Muscle of leg (tissue), 11 donors: ENCODE measurements around the gene TNFRSF9. TPM values are rescaled to one million over a fixed set of nuclear protein-coding genes. Genes with fewer than 3 reads are reported as not detected.
A peak's percentile ranks its signal among the peaks of the same experiment; 100 is the strongest.
"Not testable (repeated sequence)": the region's sequence is repeated elsewhere in the genome, so short reads cannot be mapped to it uniquely, and the experiment has no call there.

ENCODE experiments used
- DNase-seq: peaks from one replicate; pipeline ENCODE4 v3.0.0; 2013
- H3K27ac ChIP-seq: one replicate; pipeline ENCODE4 v1.5.1; 2013; ENCODE audit warnings: mild to moderate bottlenecking, low read length, control low read depth
- H3K27me3 ChIP-seq: one replicate; pipeline ENCODE4 v1.6.1; 2013; ENCODE audit warnings: low read length; ENCODE audit not compliant: control insufficient read depth, insufficient read depth
- H3K36me3 ChIP-seq: one replicate; pipeline ENCODE4 v1.6.1; 2013; ENCODE audit warnings: low read length; ENCODE audit not compliant: control insufficient read depth, insufficient read depth
- H3K4me1 ChIP-seq: one replicate; pipeline ENCODE4 v1.6.1; 2013; ENCODE audit warnings: low read length; ENCODE audit not compliant: control insufficient read depth, insufficient read depth
- H3K4me3 ChIP-seq: one replicate; pipeline ENCODE4 v1.5.1; 2013; ENCODE audit warnings: low read length, control low read depth
- H3K9me3 ChIP-seq: replicated peaks from 2 replicates; pipeline ENCODE4 v1.6.1; 2013; ENCODE audit warnings: low read depth, low read length; ENCODE audit not compliant: control insufficient read depth
- WGBS: methylation state at CpG from one replicate; pipeline ENCODE4 v1.1.5; 2013; ENCODE audit warnings: missing lambda C conversion rate; ENCODE audit not compliant: insufficient coverage; 5-methylcytosine and 5-hydroxymethylcytosine counted together
- polyA plus RNA-seq, 8 donors: library from polyadenylated mRNA; unstranded; fragments of 120-200 nt; gene quantifications; one replicate each; pipeline versions ENCODE4 v1.2.1 to v1.2.3, GENCODE V29; 2013; ENCODE audit warnings: inconsistent platforms in 1 of 8, low replicate concordance in 1 of 8; ENCODE audit not compliant: insufficient read length in 8 of 8, insufficient read depth in 1 of 8
- total RNA-seq: library from RNA; stranded (reverse); fragments of 120-200 nt; gene quantifications from one replicate; pipeline ENCODE4 v1.2.4, GENCODE V29; 2013

TNFRSF9 gene
- total and polyA plus RNA-seq, 9 donors = 0.04 to 0.19 (median 0.08) TPM; not detected in 1

DNA sequence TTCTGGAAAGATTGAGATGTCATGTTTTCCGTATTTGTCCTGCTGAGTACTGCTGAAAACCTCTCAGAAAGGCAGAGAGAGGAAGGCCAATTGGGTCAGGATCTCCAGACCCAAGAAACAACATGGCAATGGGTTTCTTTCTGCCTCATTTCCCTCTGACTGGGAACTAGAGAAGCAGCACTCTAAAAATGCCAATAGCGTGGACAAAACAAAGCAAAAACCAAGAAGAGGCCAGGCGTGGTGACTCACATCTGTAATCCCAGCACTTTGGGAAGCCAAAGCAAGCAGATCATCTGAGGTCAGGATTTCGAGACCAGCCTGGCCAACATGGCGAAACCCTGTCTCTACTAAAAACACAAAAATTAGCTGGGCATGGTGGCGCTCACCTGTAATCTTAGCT lies 18.3 kb downstream of the TNFRSF9 start:
- DNase-seq = no peak
- H3K27ac ChIP-seq = no peak overlapping the region
- no peaks in the 10 kb centered on the region for H3K36me3 ChIP-seq
- WGBS = 92% methylated on average over 4 of the region's 6 CpGs
- no peaks in the 10 kb centered on the region for H3K4me1 ChIP-seq
- peaks cover 9% of the 10 kb centered on the region for H3K27me3 ChIP-seq
- H3K9me3 ChIP-seq = no peaks in the 10 kb centered on the region
- H3K4me3 ChIP-seq = no peak overlapping the region

DNA sequence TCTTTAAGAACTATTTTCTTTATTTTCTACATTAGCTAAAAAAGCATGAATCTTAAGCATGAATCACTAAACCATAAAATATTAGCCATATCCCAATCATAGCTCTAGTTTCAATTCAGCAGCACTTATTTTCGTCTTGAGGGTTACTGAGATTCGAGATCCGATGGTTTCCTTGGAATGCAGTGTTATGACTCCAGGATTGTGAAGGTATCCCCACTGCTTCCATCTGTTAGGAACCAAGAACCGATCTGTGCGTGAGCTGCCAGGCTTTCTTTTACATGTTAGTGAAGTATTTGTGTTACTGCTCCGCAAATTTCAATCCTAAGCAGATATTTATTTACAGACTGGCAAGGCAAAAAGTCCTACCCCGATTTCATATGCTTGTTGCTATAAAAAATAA lies 18.8 kb downstream of the TNFRSF9 start:
- H3K4me1 ChIP-seq = no peaks in the 10 kb centered on the region
- H3K27me3 ChIP-seq = peaks cover 4% of the 10 kb centered on the region
- no peak for DNase-seq
- WGBS = no CpG with 5 or more reads among the region's 7 CpGs
- H3K36me3 ChIP-seq = no peaks in the 10 kb centered on the region
- no peak overlapping the region for H3K27ac ChIP-seq
- H3K9me3 ChIP-seq = no peaks in the 10 kb centered on the region
- H3K4me3 ChIP-seq = no peak overlapping the region

DNA sequence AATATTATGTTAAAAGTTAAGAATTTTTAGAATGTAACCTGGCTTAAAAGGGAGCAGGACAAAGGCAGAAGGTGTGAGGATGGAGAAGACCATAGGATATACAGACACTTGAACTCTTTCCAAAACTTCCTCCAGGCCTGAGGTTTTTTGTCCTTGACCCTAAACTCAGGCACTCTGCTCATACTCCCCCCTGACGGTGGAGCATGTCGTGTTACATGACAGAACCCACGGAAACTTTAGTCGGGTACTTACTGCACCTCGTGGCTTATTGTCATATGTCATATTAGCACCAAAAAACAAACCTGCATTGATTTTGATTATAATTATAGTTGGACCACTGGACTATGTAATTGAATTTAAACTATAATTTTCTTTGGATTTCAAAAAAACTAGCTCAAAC lies 20.8 kb downstream of the TNFRSF9 start:
- WGBS = 75% methylated on average over 2 of the region's 5 CpGs
- H3K27ac ChIP-seq = no peak overlapping the region
- no peak overlapping the region for H3K4me3 ChIP-seq
- no peaks in the 10 kb centered on the region for H3K4me1 ChIP-seq
- H3K27me3 ChIP-seq = no peaks in the 10 kb centered on the region
- no peaks in the 10 kb centered on the region for H3K36me3 ChIP-seq
- DNase-seq = no peak
- no peaks in the 10 kb centered on the region for H3K9me3 ChIP-seq

DNA sequence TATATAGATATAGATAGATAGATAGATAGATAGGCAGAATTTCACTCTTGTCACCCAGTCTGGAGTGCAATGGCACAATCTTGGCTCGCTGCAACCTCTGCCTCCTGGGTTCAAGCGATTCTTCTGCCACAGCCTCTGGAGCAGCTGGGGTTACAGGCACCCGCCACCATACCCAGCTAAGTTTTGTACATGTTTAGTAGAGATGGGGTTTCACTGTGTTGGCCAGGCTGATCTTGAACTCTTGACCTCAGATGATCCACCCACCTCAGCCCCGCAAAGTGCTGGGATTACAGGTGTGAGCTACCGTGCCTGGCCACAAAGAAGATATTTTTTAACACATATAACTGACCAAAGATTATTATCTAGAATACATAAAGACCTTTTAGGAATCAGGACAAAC lies 22.7 kb downstream of the TNFRSF9 start:
- not testable (repeated sequence) for H3K27ac ChIP-seq, H3K4me3 ChIP-seq, H3K4me1 ChIP-seq, H3K27me3 ChIP-seq, H3K36me3 ChIP-seq, DNase-seq, H3K9me3 ChIP-seq
- no CpG with 5 or more reads among the region's 5 CpGs for WGBS

DNA sequence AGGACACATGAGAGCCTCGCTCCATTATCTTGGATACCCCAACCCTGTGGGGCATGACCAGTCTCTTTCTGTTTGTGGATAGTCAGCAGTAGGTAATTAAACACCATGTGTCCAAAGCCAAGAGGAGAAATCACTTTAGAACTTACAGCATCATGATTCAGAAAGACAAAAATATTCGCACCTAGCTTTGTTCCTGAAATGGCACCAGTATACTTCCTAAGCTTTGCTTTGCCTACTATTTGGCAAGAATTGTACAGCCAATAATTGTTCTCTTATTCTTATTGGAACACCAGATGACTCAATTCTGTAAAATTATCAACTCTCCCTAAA lies 24.2 kb downstream of the TNFRSF9 start:
- H3K36me3 ChIP-seq = no peaks in the 10 kb centered on the region
- H3K4me1 ChIP-seq = no peaks in the 10 kb centered on the region
- DNase-seq = no peak
- 80% methylated on average over 1 of the region's 2 CpGs for WGBS
- no peak overlapping the region for H3K27ac ChIP-seq
- no peaks in the 10 kb centered on the region for H3K27me3 ChIP-seq
- no peaks in the 10 kb centered on the region for H3K9me3 ChIP-seq
- H3K4me3 ChIP-seq = no peak overlapping the region

DNA sequence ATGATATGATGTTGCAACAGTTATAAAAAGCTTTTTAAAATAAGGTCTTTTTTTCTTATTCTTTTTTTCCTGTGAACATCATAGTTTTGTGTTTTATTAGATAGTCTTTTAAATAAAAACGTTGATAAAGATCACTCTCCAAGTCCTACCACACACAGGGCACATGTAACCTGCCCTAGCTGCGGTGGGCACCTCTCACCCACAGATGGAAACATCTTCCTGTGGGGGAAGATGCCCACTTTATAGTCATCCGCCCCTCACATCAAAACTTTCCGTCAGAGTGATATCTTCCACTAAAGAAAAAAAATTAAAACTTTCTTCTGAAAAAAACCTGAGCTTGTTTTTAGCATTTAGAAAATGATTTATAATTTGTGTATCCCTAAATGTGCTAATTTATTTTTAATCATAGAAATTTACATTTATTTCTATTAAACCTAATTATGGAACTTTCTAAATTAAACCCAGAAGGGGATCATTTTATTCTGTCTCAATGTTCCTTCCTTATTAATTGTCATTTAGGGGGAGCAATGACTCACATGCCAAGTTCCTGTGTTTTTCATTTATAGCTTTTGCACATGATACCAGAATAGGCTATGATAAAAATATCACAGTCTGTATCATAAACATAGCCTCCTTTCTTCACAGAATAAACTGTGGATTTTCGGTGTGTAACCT lies 24.7 kb downstream of the TNFRSF9 start:
- DNase-seq = no peak
- Histone ChIP-seq H3K36me3 (no peaks in the 10 kb centered on the region), H3K27me3 (no peaks in the 10 kb centered on the region), H3K4me1 (no peaks in the 10 kb centered on the region), H3K4me3 (no peak overlapping the region), H3K9me3 (no peaks in the 10 kb centered on the region), H3K27ac (no peak overlapping the region)
- no CpG with 5 or more reads among the region's 5 CpGs for WGBS

DNA sequence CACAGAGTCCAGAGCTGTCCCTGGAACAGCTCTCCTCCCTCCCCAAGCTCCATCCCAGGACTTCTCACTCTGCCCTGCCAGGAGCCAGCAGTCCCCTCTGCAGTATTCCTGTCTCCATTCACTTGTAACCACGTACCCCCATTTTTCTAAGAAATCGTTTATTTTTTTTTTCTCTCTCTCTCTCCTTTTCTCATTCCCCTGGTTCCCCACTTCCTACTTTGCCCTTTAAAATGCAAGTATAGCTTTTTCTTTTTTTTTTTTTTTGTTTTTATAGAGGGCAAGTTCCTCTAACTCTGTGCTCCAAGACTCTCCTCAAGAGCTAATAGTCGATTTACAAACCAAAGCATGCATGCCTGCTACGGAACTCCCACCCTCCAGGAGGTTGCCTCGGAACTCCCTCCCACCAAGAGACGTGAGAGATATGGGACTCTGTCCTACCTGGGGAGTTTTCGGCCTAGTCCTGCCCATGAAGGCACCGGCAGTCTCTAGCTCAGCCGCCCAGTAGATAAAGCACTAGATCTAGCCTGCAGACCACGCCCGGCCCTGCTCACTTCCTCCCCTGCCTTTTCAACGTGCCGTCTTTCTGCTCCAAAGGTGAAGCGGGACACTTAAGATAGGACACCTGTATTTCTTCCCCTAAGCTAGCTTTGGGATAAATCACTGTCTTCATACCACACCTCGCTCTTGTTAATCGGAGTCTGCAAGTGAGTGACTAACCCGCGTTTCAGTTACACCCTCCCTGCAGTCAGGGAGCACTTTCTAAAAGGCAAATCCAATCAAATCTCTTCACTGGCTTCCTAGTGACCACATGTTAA lies 27.7 kb downstream of the TNFRSF9 start:
- H3K27ac ChIP-seq = no peak overlapping the region
- no peak for DNase-seq
- no peaks in the 10 kb centered on the region for H3K27me3 ChIP-seq
- no peak overlapping the region for H3K4me3 ChIP-seq
- 64% methylated on average over 13 of the region's 18 CpGs for WGBS
- H3K9me3 ChIP-seq = no peaks in the 10 kb centered on the region
- H3K4me1 ChIP-seq = no peaks in the 10 kb centered on the region
- no peaks in the 10 kb centered on the region for H3K36me3 ChIP-seq

DNA sequence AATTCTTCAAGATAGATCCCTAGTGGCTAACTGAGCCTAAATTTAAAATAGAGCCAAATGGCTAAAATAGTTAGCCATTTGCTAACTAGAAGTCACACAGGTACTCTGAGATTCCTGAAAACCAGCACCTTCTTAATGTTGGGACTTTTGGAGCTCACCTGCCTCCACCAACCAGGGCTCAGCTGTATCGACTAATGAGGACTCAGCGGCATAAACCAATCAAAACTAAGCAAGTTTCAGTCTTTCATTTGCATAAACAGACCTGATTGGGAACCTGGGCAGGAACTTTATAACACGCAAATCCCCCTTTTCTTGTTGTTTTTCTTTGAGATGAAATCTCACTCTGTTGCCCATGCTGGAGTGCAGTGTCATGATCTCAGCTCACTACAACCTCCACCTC lies 28.5 kb downstream of the TNFRSF9 start:
- no peaks in the 10 kb centered on the region for H3K4me1 ChIP-seq
- WGBS = 93% methylated on average over 2 of the region's 3 CpGs
- no peak overlapping the region for H3K4me3 ChIP-seq
- H3K27ac ChIP-seq = no peak overlapping the region
- H3K9me3 ChIP-seq = no peaks in the 10 kb centered on the region
- H3K36me3 ChIP-seq = no peaks in the 10 kb centered on the region
- no peak for DNase-seq
- H3K27me3 ChIP-seq = no peaks in the 10 kb centered on the region

DNA sequence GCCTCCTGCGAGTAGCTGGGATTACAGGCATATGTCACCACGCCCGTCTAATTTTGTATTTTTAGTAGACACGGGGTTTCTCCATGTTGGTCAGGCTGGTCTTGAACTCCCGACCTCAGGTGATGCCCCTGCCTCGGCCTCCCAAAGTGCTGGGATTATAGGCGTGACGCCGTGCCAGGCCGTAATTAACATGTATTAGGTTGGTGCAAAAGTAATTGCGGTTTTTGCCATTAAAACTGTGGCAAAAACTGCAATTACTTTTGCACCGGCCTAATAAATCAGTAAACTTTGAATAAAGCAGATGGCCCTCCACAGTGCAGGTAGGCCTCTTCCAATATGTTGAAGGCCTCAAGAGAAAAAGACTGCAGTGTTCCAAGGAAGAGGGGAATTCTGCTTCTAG lies 35.4 kb downstream of the TNFRSF9 start:
- no peaks in the 10 kb centered on the region for H3K36me3 ChIP-seq
- no peak for DNase-seq
- H3K4me1 ChIP-seq = peaks cover 3% of the 10 kb centered on the region
- H3K4me3 ChIP-seq = no peak overlapping the region
- no peak overlapping the region for H3K27ac ChIP-seq
- no peaks in the 10 kb centered on the region for H3K9me3 ChIP-seq
- no peaks in the 10 kb centered on the region for H3K27me3 ChIP-seq
- WGBS = 73% methylated on average over 5 of the region's 12 CpGs

DNA sequence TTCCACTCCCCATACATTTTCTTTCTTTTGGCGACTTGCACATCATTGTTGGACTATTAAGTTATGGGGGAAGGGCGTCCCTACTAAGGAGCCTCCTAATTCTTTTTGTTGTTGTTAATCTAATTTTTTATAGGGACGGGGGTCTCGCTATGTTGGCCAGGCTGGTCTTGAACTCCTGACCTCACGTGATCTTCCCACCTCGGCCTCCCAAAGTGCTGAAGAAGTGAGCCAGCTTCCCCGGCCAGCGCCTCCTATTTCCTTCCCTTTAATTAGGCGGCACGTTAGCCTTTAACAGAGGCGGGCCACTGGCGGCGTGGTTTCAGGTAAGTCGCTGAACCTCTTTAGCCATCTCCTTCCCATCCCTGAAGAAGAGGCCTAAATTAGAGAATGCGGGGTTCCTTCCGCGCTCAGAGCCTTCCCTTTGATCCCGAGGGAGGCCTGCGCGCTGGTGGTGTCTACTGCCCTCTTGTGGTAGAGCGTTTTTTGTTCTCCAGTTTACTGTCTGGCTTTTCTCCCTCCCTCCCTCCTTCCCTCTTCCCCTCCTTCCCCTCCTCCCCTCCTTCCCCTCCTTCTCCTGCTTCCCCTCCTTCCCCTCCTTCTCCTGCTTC lies 38.1 kb downstream of the TNFRSF9 start:
- Histone ChIP-seq H3K9me3 (no peaks in the 10 kb centered on the region), H3K27me3 (no peaks in the 10 kb centered on the region), H3K4me3 (no peak overlapping the region), H3K36me3 (no peaks in the 10 kb centered on the region), H3K4me1 (peaks cover 3% of the 10 kb centered on the region), H3K27ac (no peak overlapping the region)
- WGBS = 0% methylated on average over 4 of the region's 21 CpGs
- peak; percentile 74 for DNase-seq
